Esophagus squamous epithelium (tissue), 5 donors: ENCODE results near the gene SECISBP2. TPM values are rescaled to one million over a fixed set of nuclear protein-coding genes. Genes with fewer than 3 reads are reported as not detected.

Experiments
- DNase-seq: peaks from one replicate; lab custom pipeline; 2025; lab: John Stamatoyannopoulos, UW
- H3K27ac ChIP-seq, 4 donors: fragments of 200-600 bp; sonication (generic); one replicate each; pipeline ENCODE4 v1.5.1; 2016 to 2019; ENCODE audit warnings: mild to moderate bottlenecking in 1 of 4
- H3K27me3 ChIP-seq, 4 donors: fragments of 200-600 bp; sonication (generic); 1 replicate in 3 of 4; 2 replicates in 1 of 4; pipeline versions ENCODE4 v1.5.1 to v1.6.0; 2017 to 2021; ENCODE audit warnings: antibody characterized with exemption in 1 of 4
- H3K36me3 ChIP-seq, 3 donors: fragments of 200-600 bp; sonication (generic); one replicate each; pipeline ENCODE4 v1.5.1; 2016 to 2019
- H3K4me1 ChIP-seq, 3 donors: fragments of 200-600 bp; sonication (generic); one replicate each; pipeline ENCODE4 v1.5.1; 2017 to 2019
- H3K4me3 ChIP-seq, 4 donors: fragments of 200-600 bp; sonication (generic); 1 replicate in 3 of 4; 2 replicates in 1 of 4; pipeline ENCODE4 v1.5.1; 2016 to 2019; ENCODE audit warnings: mild to moderate bottlenecking in 2 of 4, moderate library complexity in 1 of 4
- H3K9me3 ChIP-seq, 3 donors: fragments of 200-600 bp; sonication (generic); one replicate each; pipeline ENCODE4 v1.5.1; 2016 to 2019
- CTCF ChIP-seq, 6 experiments: fragments of 450-650 bp in 4 of 6; fragments of 200-600 bp in 2 of 6; sonication (generic) in 2 of 6; IDR thresholded peaks; one replicate each; pipeline ENCODE4 v1.5.1; 2016 to 2019; ENCODE audit warnings: antibody characterized with exemption in 6 of 6, mild to moderate bottlenecking in 4 of 6, moderate library complexity in 4 of 6
- POLR2A ChIP-seq, 4 donors: fragments of 450-650 bp; IDR thresholded peaks; one replicate each; pipeline ENCODE4 v1.6.1; 2017; ENCODE audit warnings: antibody characterized with exemption in 4 of 4, mild to moderate bottlenecking in 4 of 4, moderate library complexity in 3 of 4
- WGBS, 2 donors: methylation state at CpG; one replicate each; pipeline ENCODE4 v1.1.5; 2018; 5-methylcytosine and 5-hydroxymethylcytosine counted together
- intact Hi-C: fragments of 100-400 bp; cut with DNase I; formaldehyde crosslinking; loops from one replicate; pipeline ENCODE4 v1.15.0; 2022
- total RNA-seq, 4 donors: library from RNA; depleted of rRNA; stranded (reverse); fragments of >200 nt; gene quantifications; one replicate each; pipeline ENCODE4 v1.1.0, GENCODE V29; 2016
- donor health status: DM: yes; HTN: yes; CAD: no.

Gene SECISBP2
- total RNA-seq, 4 donors from 2014 or later = 23.1 to 50.9 (median 27.7) TPM

GRCh38 chr9:89372230-89372816, 54.0 kb downstream of the SECISBP2 start:
- DNase-seq = no peak
- peaks cover 0 to 13% (median 5%) of the 10 kb centered on the region in 3 donors for H3K36me3 ChIP-seq
- intact Hi-C loops = no loop called here
- H3K4me1 ChIP-seq = peaks cover 0 to 9% (median 6%) of the 10 kb centered on the region in 3 donors
- no peak for TF ChIP-seq POLR2A (IDR thresholded peaks at IDR 0.05)
- no peak for TF ChIP-seq CTCF (IDR thresholded peaks at IDR 0.05)
- H3K9me3 ChIP-seq = no peaks in the 10 kb centered on the region
- H3K27ac ChIP-seq = no peak overlapping the region
- no peaks in the 10 kb centered on the region for H3K27me3 ChIP-seq
- H3K4me3 ChIP-seq = no peak overlapping the region
- WGBS, 2 donors = 50% methylated on average over 3 of the region's 14 CpGs; no CpG with 5 or more reads in 1 of the 2 donors

- 87% methylated on average over 6 of the region's 8 CpGs; no CpG with 5 or more reads in 1 of the 2 donors for WGBS, 2 donors
- peaks cover 0 to 20% (median 5%) of the 10 kb centered on the region in 3 donors for H3K36me3 ChIP-seq
- H3K9me3 ChIP-seq = no peaks in the 10 kb centered on the region
- H3K27me3 ChIP-seq = no peaks in the 10 kb centered on the region
- H3K4me3 ChIP-seq = no peak overlapping the region
- H3K4me1 ChIP-seq = peaks cover 0 to 9% (median 6%) of the 10 kb centered on the region in 3 donors
- TF ChIP-seq POLR2A (IDR thresholded peaks at IDR 0.05) = no peak
- TF ChIP-seq CTCF (IDR thresholded peaks at IDR 0.05) = no peak
- no peak overlapping the region for H3K27ac ChIP-seq
- DNase-seq = no peak
- intact Hi-C loops = no loop called here
These were observed 54.7 kb downstream of the SECISBP2 start for GRCh38 chr9:89372979-89373378.

- 64 to 78% methylated on average over 3 to 4 of the region's 4 CpGs for WGBS, 2 donors
- intact Hi-C loops = no loop called here
These were observed 55.9 kb downstream of the SECISBP2 start for GRCh38 chr9:89374176-89374575.

GRCh38 chr9:89375191-89375760, 57.0 kb downstream of the SECISBP2 start:
- 5 to 9% methylated on average over 2 of the region's 8 CpGs for WGBS, 2 donors
- no peak for DNase-seq
- Histone ChIP-seq H3K36me3 (peaks cover 0 to 43% (median 5%) of the 10 kb centered on the region in 3 donors), H3K4me1 (peaks cover 0 to 9% (median 6%) of the 10 kb centered on the region in 3 donors), H3K4me3 (no peak overlapping the region), H3K9me3 (no peaks in the 10 kb centered on the region), H3K27ac (peak overlapping the region in 2 of 4 donors; percentile 34 to 42), H3K27me3 (no peaks in the 10 kb centered on the region)
- no peak for TF ChIP-seq CTCF (IDR thresholded peaks at IDR 0.05)
- TF ChIP-seq POLR2A (IDR thresholded peaks at IDR 0.05) = no peak
- intact Hi-C loops = no loop called here

More at GRCh38 chr9:89374176-89374575, 55.9 kb downstream of the SECISBP2 start:
- no peaks in the 10 kb centered on the region for H3K27me3 ChIP-seq
- H3K4me3 ChIP-seq = no peak overlapping the region
- DNase-seq = no peak
- no peaks in the 10 kb centered on the region for H3K9me3 ChIP-seq
- peaks cover 0 to 9% (median 6%) of the 10 kb centered on the region in 3 donors for H3K4me1 ChIP-seq
- peaks cover 0 to 32% (median 5%) of the 10 kb centered on the region in 3 donors for H3K36me3 ChIP-seq
- H3K27ac ChIP-seq = no peak overlapping the region
- TF ChIP-seq CTCF (IDR thresholded peaks at IDR 0.05) = no peak
- no peak for TF ChIP-seq POLR2A (IDR thresholded peaks at IDR 0.05)

- TF ChIP-seq POLR2A (IDR thresholded peaks at IDR 0.05) = no peak
- TF ChIP-seq CTCF (IDR thresholded peaks at IDR 0.05) = no peak
- H3K27me3 ChIP-seq = no peaks in the 10 kb centered on the region
- H3K4me1 ChIP-seq = peaks cover 0 to 9% (median 6%) of the 10 kb centered on the region in 3 donors
- DNase-seq = no peak
- no peaks in the 10 kb centered on the region for H3K9me3 ChIP-seq
- no peak overlapping the region for H3K4me3 ChIP-seq
- peaks cover 0 to 53% (median 5%) of the 10 kb centered on the region in 3 donors for H3K36me3 ChIP-seq
- intact Hi-C loops = no loop called here
- WGBS, 2 donors = 60% methylated on average over 2 of the region's 4 CpGs; no CpG with 5 or more reads in 1 of the 2 donors
- no peak overlapping the region for H3K27ac ChIP-seq
These were observed 58.0 kb downstream of the SECISBP2 start for GRCh38 chr9:89376286-89376685.
